Measurements from ENCODE around the gene ARPC5L. TPM values are rescaled to one million over a fixed set of nuclear protein-coding genes. Genes with fewer than 3 reads are reported as not detected.
"Not testable (repeated sequence)": the region's sequence is repeated elsewhere in the genome, so short reads cannot be mapped to it uniquely, and the experiment has no call there.

Gene ARPC5L
- total and polyA plus RNA-seq, 5 donors: 31.9 to 40.8 (median 37.5) TPM

- no peaks in the 10 kb centered on the region for H3K9me3 ChIP-seq (ENCODE audit: control insufficient read depth, low read length)
- H3K27ac ChIP-seq (ENCODE audit: low read length): no peak overlapping the region
- H3K4me3 ChIP-seq (ENCODE audit: low read length): no peak overlapping the region
- H3K4me1 ChIP-seq (ENCODE audit: control insufficient read depth, insufficient read depth, low read length): no peaks in the 10 kb centered on the region
- intact Hi-C loops (cut with DNase I): no loop called here
- peak; percentile 12 to 28 for ATAC-seq
- 81% methylated on average over 14 of the region's 14 CpGs for WGBS
- no peak for DNase-seq
- no peaks in the 10 kb centered on the region for H3K27me3 ChIP-seq (ENCODE audit: control insufficient read depth, insufficient read depth)
Measured at GRCh38 chr9:124841075-124841821, 20.7 kb upstream of the ARPC5L start.

- no peak for ATAC-seq
- H3K9me3 ChIP-seq (ENCODE audit: control insufficient read depth, low read length): no peaks in the 10 kb centered on the region
- H3K27me3 ChIP-seq (ENCODE audit: control insufficient read depth, insufficient read depth): no peaks in the 10 kb centered on the region
- H3K27ac ChIP-seq (ENCODE audit: low read length): no peak overlapping the region
- no peak for DNase-seq
- intact Hi-C loops (cut with DNase I): no loop called here
- H3K4me3 ChIP-seq (ENCODE audit: low read length): no peak overlapping the region
- WGBS: 82% methylated on average over 11 of the region's 11 CpGs
- H3K4me1 ChIP-seq (ENCODE audit: control insufficient read depth, insufficient read depth, low read length): no peaks in the 10 kb centered on the region
Measured at GRCh38 chr9:124843456-124844034, 18.4 kb upstream of the ARPC5L start.

GRCh38 chr9:124844291-124844690 is 17.6 kb upstream of the ARPC5L start:
- Histone ChIP-seq H3K4me3 (ENCODE audit: low read length) (no peak overlapping the region), H3K9me3 (ENCODE audit: control insufficient read depth, low read length) (no peaks in the 10 kb centered on the region), H3K27ac (ENCODE audit: low read length) (no peak overlapping the region), H3K27me3 (ENCODE audit: control insufficient read depth, insufficient read depth) (no peaks in the 10 kb centered on the region), H3K4me1 (ENCODE audit: control insufficient read depth, insufficient read depth, low read length) (no peaks in the 10 kb centered on the region)
- intact Hi-C loops (cut with DNase I): no loop called here
- no peak for ATAC-seq
- no peak for DNase-seq
- 69% methylated on average over 4 of the region's 4 CpGs for WGBS

GRCh38 chr9:124846467-124846866 is 15.5 kb upstream of the ARPC5L start:
- ATAC-seq; intact Hi-C loops (cut with DNase I); H3K27ac ChIP-seq (ENCODE audit: low read length); H3K4me1 ChIP-seq (ENCODE audit: control insufficient read depth, insufficient read depth, low read length); H3K27me3 ChIP-seq (ENCODE audit: control insufficient read depth, insufficient read depth); H3K9me3 ChIP-seq (ENCODE audit: control insufficient read depth, low read length); DNase-seq; H3K4me3 ChIP-seq (ENCODE audit: low read length): not testable (repeated sequence)
- 92% methylated on average over 9 of the region's 9 CpGs for WGBS

GRCh38 chr9:124846969-124847368 is 15.0 kb upstream of the ARPC5L start:
- no peaks in the 10 kb centered on the region for H3K27me3 ChIP-seq (ENCODE audit: control insufficient read depth, insufficient read depth)
- ATAC-seq (no peak), DNase-seq (no peak)
- no peak overlapping the region for H3K4me3 ChIP-seq (ENCODE audit: low read length)
- H3K27ac ChIP-seq (ENCODE audit: low read length): no peak overlapping the region
- 95% methylated on average over 6 of the region's 6 CpGs for WGBS
- intact Hi-C loops (cut with DNase I): no loop called here
- H3K4me1 ChIP-seq (ENCODE audit: control insufficient read depth, insufficient read depth, low read length): no peaks in the 10 kb centered on the region
- H3K9me3 ChIP-seq (ENCODE audit: control insufficient read depth, low read length): no peaks in the 10 kb centered on the region

- intact Hi-C loops (cut with DNase I): no loop called here
- H3K4me1 ChIP-seq (ENCODE audit: control insufficient read depth, insufficient read depth, low read length): no peaks in the 10 kb centered on the region
- no peak overlapping the region for H3K27ac ChIP-seq (ENCODE audit: low read length)
- 47% methylated on average over 10 of the region's 10 CpGs for WGBS
- H3K4me3 ChIP-seq (ENCODE audit: low read length): no peak overlapping the region
- H3K27me3 ChIP-seq (ENCODE audit: control insufficient read depth, insufficient read depth): no peaks in the 10 kb centered on the region
- DNase-seq (peak in 1 of 3 donors; percentile 56), ATAC-seq (no peak)
- H3K9me3 ChIP-seq (ENCODE audit: control insufficient read depth, low read length): no peaks in the 10 kb centered on the region
Measured at GRCh38 chr9:124849801-124850200, 12.1 kb upstream of the ARPC5L start.

- no peaks in the 10 kb centered on the region for H3K27me3 ChIP-seq (ENCODE audit: control insufficient read depth, insufficient read depth)
- intact Hi-C loops (cut with DNase I): loop anchor here in 1 of 4 donors (2.0 kb wide), 1 partner anchor 77 kb away; no protein-coding TSS in a partner anchor
- ATAC-seq (peak; percentile 25 to 38), DNase-seq (peak in 1 of 3 donors; percentile 77)
- H3K9me3 ChIP-seq (ENCODE audit: control insufficient read depth, low read length): no peaks in the 10 kb centered on the region
- peak overlapping the region; percentile 73 for H3K27ac ChIP-seq (ENCODE audit: low read length)
- H3K4me1 ChIP-seq (ENCODE audit: control insufficient read depth, insufficient read depth, low read length): no peaks in the 10 kb centered on the region
- WGBS: 42% methylated on average over 13 of the region's 13 CpGs
- H3K4me3 ChIP-seq (ENCODE audit: low read length): no peak overlapping the region
Measured at GRCh38 chr9:124852121-124852828, 9.7 kb upstream of the ARPC5L start.

GRCh38 chr9:124852829-124853531 is 8.9 kb upstream of the ARPC5L start, which contains the start of gene WDR38:
Gene WDR38 (plus strand): TSS chr9:124853460. CDS start chr9:124853532, 72 bp downstream.
- intact Hi-C loops (cut with DNase I): loop anchor here in 3 of 4 donors (1.0 to 2.0 kb wide), 2 partner anchors 78 to 79 kb away; no protein-coding TSS in a partner anchor
- peak; percentile 89 to 91 for ATAC-seq
- H3K4me1 ChIP-seq (ENCODE audit: control insufficient read depth, insufficient read depth, low read length): no peaks in the 10 kb centered on the region
- H3K27me3 ChIP-seq (ENCODE audit: control insufficient read depth, insufficient read depth): no peaks in the 10 kb centered on the region
- H3K9me3 ChIP-seq (ENCODE audit: control insufficient read depth, low read length): no peaks in the 10 kb centered on the region
- peak within 1 kb of the TSS; percentile 21 for H3K4me3 ChIP-seq (ENCODE audit: low read length)
- peak; percentile 81 to 94 (median 93) for DNase-seq
- 1% methylated on average over 51 of the region's 51 CpGs for WGBS
- peak within 1 kb of the TSS; percentile 73 for H3K27ac ChIP-seq (ENCODE audit: low read length)

- Histone ChIP-seq H3K4me1 (ENCODE audit: control insufficient read depth, insufficient read depth, low read length) (no peaks in the 10 kb centered on the region), H3K9me3 (ENCODE audit: control insufficient read depth, low read length) (no peaks in the 10 kb centered on the region), H3K4me3 (ENCODE audit: low read length) (peak overlapping the region; percentile 21), H3K27ac (ENCODE audit: low read length) (no peak overlapping the region), H3K27me3 (ENCODE audit: control insufficient read depth, insufficient read depth) (no peaks in the 10 kb centered on the region)
- DNase-seq (no peak), ATAC-seq (no peak)
- intact Hi-C loops (cut with DNase I): loop anchor here (1.0 to 2.0 kb wide), 3 partner anchors 79 to 81 kb away; no protein-coding TSS in a partner anchor
- 64% methylated on average over 11 of the region's 11 CpGs for WGBS
Measured at GRCh38 chr9:124853605-124854143, 8.3 kb upstream of the ARPC5L start.

GRCh38 chr9:124854161-124854560 is 7.8 kb upstream of the ARPC5L start:
- Histone ChIP-seq H3K4me1 (ENCODE audit: control insufficient read depth, insufficient read depth, low read length) (no peaks in the 10 kb centered on the region), H3K9me3 (ENCODE audit: control insufficient read depth, low read length) (no peaks in the 10 kb centered on the region), H3K4me3 (ENCODE audit: low read length) (no peak overlapping the region), H3K27me3 (ENCODE audit: control insufficient read depth, insufficient read depth) (no peaks in the 10 kb centered on the region), H3K27ac (ENCODE audit: low read length) (no peak overlapping the region)
- WGBS: 84% methylated on average over 8 of the region's 8 CpGs
- peak in 1 of 3 donors; percentile 41 for DNase-seq
- intact Hi-C loops (cut with DNase I): loop anchor here in 1 of 4 donors (1.0 kb wide), 1 partner anchor 82 kb away; no protein-coding TSS in a partner anchor
- no peak for ATAC-seq

Data from right cardiac atrium (tissue), 5 donors.